GM12878 (cell line): ENCODE measurements around the gene CIPC. TPM values are rescaled to one million over a fixed set of nuclear protein-coding genes. Genes with fewer than 3 reads are reported as not detected.

Source experiments
- ATAC-seq: fragments of 200-7000 bp; cut with Tn5 transposase; 3 replicates; pipeline ENCODE4 v1.9.1; 2020; ENCODE audit warnings: mild to moderate bottlenecking, moderate library complexity
- BruUV-seq: library from RNA; stranded (reverse); fragments of 400-500 nt; replicated peaks from 2 replicates; lab custom pipeline; 2021; lab: Mats Ljungman, UMichigan
- CTCF ChIA-PET: fragments of 300-600 bp; sonication (Branson Sonifier 250); formaldehyde crosslinking; extraction: SDS; loops from one replicate; lab custom pipeline; 2021; ENCODE audit warnings: inconsistent platforms; lab: Yijun Ruan, JAX
- POLR2A ChIA-PET: fragments of 350-600 bp; formaldehyde crosslinking; extraction: SDS; loops from one replicate; lab custom pipeline; 2021; ENCODE audit warnings: inconsistent platforms; lab: Charles Lee
- RAD21 ChIA-PET: fragments of 300-600 bp; sonication (Branson Sonifier 250); formaldehyde crosslinking; loops from one replicate; lab custom pipeline; 2023; ENCODE audit warnings: antibody characterized with exemption; ENCODE audit not compliant: unreplicated experiment; lab: Charles Lee
- SMC1A ChIA-PET: fragments of 300-600 bp; sonication (Branson Sonifier 250); formaldehyde crosslinking; loops from one replicate; lab custom pipeline; 2023; ENCODE audit not compliant: unreplicated experiment, uncharacterized antibody; lab: Charles Lee
- DNase-seq: peaks from one replicate; pipeline ENCODE4 v3.0.0-alpha.2; 2011; ENCODE audit warnings: low read depth, low spot score
- FAIRE-seq: peaks from 3 replicates; lab custom pipeline; 2011; peaks lifted over from hg19 to GRCh38; lab: Jason Lieb, UNC
- H2AFZ ChIP-seq: 2 replicates; pipeline ENCODE4 v1.6.0; 2011; ENCODE audit warnings: low read depth, low read length, control low read depth; ENCODE audit not compliant: control insufficient read depth
- H3K27ac ChIP-seq: 2 replicates; pipeline ENCODE4 v1.5.1; 2011; ENCODE audit warnings: control low read depth; ENCODE audit not compliant: control insufficient read depth, insufficient read depth
- H3K27me3 ChIP-seq, 2 experiments: replicated peaks in 1 of 2; 2 replicates each; pipeline versions ENCODE4 v1.6.0 to v1.6.1; 2011; ENCODE audit warnings: low read length in 1 of 2; ENCODE audit not compliant: control insufficient read depth in 2 of 2, insufficient read depth in 2 of 2
- H3K36me3 ChIP-seq, 2 experiments: 2 replicates each; pipeline ENCODE4 v1.5.1; 2011; ENCODE audit warnings: low read length in 1 of 2; ENCODE audit not compliant: control insufficient read depth in 2 of 2, insufficient read depth in 2 of 2
- H3K4me1 ChIP-seq: 2 replicates; pipeline ENCODE4 v1.6.1; 2011; ENCODE audit warnings: mild to moderate bottlenecking, low read length, moderate library complexity, mixed read lengths; ENCODE audit not compliant: control insufficient read depth, insufficient read depth
- H3K4me2 ChIP-seq: 2 replicates; pipeline ENCODE4 v1.6.0; 2011; ENCODE audit warnings: control low read depth; ENCODE audit not compliant: control insufficient read depth, insufficient read depth
- H3K4me3 ChIP-seq: fragments of 200-600 bp; sonication (generic); 2 replicates; pipeline ENCODE4 v1.5.1; 2016
- H3K79me2 ChIP-seq: 2 replicates; pipeline ENCODE4 v1.6.0; 2011; ENCODE audit warnings: low read length; ENCODE audit not compliant: control insufficient read depth, insufficient read depth
- H3K9ac ChIP-seq: 2 replicates; pipeline ENCODE4 v1.8.0; 2011; ENCODE audit warnings: low read length, control low read depth, mixed read lengths; ENCODE audit not compliant: control insufficient read depth, insufficient read depth
- H3K9me3 ChIP-seq: replicated peaks from 3 replicates; pipeline ENCODE4 v1.5.1; 2011; ENCODE audit warnings: mild to moderate bottlenecking, low read length; ENCODE audit not compliant: control insufficient read depth, insufficient read depth
- H4K20me1 ChIP-seq: 2 replicates; pipeline ENCODE4 v1.6.0; 2011; ENCODE audit not compliant: control insufficient read depth, insufficient read depth
- ATF7 ChIP-seq: fragments of 450-650 bp; IDR thresholded peaks from 2 replicates; pipeline ENCODE4 v1.6.1; 2016; ENCODE audit warnings: low read depth, mild to moderate bottlenecking
- EP300 ChIP-seq, 2 experiments: fragments of 150-350 bp in 1 of 2; IDR thresholded peaks; 2 replicates each; pipeline ENCODE4 v1.6.1; 2011 to 2012; ENCODE audit warnings: low read depth in 2 of 2, low read length in 2 of 2, borderline replicate concordance in 1 of 2, improper control_type of control experiment in 1 of 2, inconsistent platforms in 1 of 2; ENCODE audit not compliant: control insufficient read depth in 1 of 2
- NFIC ChIP-seq: IDR thresholded peaks from 2 replicates; pipeline ENCODE4 v1.6.1; 2012; ENCODE audit warnings: low read depth, mild to moderate bottlenecking, inconsistent platforms, low read length, moderate library complexity
- RAD21 ChIP-seq: IDR thresholded peaks from 2 replicates; pipeline ENCODE4 v1.6.1; 2011; ENCODE audit warnings: mild to moderate bottlenecking, low read depth, low read length, moderate library complexity; ENCODE audit not compliant: insufficient read depth
- RBBP5 ChIP-seq: fragments of 200-600 bp; sonication (generic); conservative IDR thresholded peaks from 2 replicates; pipeline ENCODE4 v1.6.1; 2016
- RCOR1 ChIP-seq: conservative IDR thresholded peaks from 2 replicates; pipeline ENCODE4 v1.6.1; 2012; ENCODE audit warnings: low read depth, low read length, improper control_type of control experiment
- TAF1 ChIP-seq: IDR thresholded peaks from 2 replicates; pipeline ENCODE4 v1.6.1; 2011; ENCODE audit warnings: mild to moderate bottlenecking, low read depth, low read length, borderline replicate concordance
- TBL1XR1 ChIP-seq: IDR thresholded peaks from 2 replicates; pipeline ENCODE4 v1.6.1; 2012; ENCODE audit warnings: low read depth, low read length, improper control_type of control experiment
- TCF12 ChIP-seq: IDR thresholded peaks from 2 replicates; pipeline ENCODE4 v1.6.1; 2011; ENCODE audit warnings: low read depth, mild to moderate bottlenecking, low read length
- ZNF384 ChIP-seq: IDR thresholded peaks from 2 replicates; pipeline ENCODE4 v1.6.1; 2012; ENCODE audit warnings: low read depth, mild to moderate bottlenecking, low read length, improper control_type of control experiment, borderline replicate concordance
- WGBS: methylation state at CpG from one replicate; pipeline ENCODE4 v1.1.6; 2016; ENCODE audit warnings: low lambda C conversion rate; ENCODE audit not compliant: insufficient replicate concordance, insufficient coverage; ENCODE audit errors: missing lambda C conversion rate; 5-methylcytosine and 5-hydroxymethylcytosine counted together
- in situ Hi-C: fragments of 300-500 bp; cut with MboI; formaldehyde crosslinking; loops from 9 replicates; pipeline ENCODE4 v1.14.3; 2018; ENCODE audit warnings: mixed read lengths
- intact Hi-C: fragments of 100-400 bp; cut with micrococcal nuclease; formaldehyde crosslinking; loops from one replicate; pipeline ENCODE4 v1.14.2; 2022; ENCODE audit not compliant: unreplicated experiment
- polyA plus RNA-seq, 11 experiments: library from polyadenylated mRNA; depleted of rRNA in 4 of 11; unstranded in 6 of 11; stranded (reverse) in 5 of 11; fragments of >200 nt; fragmentation: Nextera tagmentation in 4 of 11; fragmentation: Illumina TruSeq in 1 of 11; extraction: Ambion mirVana in 4 of 11; extraction: Trizol in 1 of 11; gene quantifications; 1 replicate in 1 of 11; 2 replicates in 10 of 11; pipeline versions ENCODE4 v1.2.1 to v1.2.3, GENCODE V29; 2011 to 2016; ENCODE audit warnings: inconsistent platforms in 2 of 11, missing spikeins in 2 of 11, low read depth in 1 of 11
- total RNA-seq, 4 experiments: library from RNA; depleted of rRNA in 3 of 4; stranded (reverse); fragments of >200 nt in 3 of 4; fragmentation: Illumina TruSeq in 1 of 4; extraction: Trizol in 1 of 4; gene quantifications; 2 replicates each; pipeline versions ENCODE4 v1.2.1 to v1.2.3, GENCODE V29; 2013 to 2021

The CIPC gene
- total and polyA plus RNA-seq, 10 of the 15 experiments (the other 5 are each of a cell fraction or from before 2014, with no cell fraction given): 5.6 to 29.5 (median 16.5) TPM

DNA sequence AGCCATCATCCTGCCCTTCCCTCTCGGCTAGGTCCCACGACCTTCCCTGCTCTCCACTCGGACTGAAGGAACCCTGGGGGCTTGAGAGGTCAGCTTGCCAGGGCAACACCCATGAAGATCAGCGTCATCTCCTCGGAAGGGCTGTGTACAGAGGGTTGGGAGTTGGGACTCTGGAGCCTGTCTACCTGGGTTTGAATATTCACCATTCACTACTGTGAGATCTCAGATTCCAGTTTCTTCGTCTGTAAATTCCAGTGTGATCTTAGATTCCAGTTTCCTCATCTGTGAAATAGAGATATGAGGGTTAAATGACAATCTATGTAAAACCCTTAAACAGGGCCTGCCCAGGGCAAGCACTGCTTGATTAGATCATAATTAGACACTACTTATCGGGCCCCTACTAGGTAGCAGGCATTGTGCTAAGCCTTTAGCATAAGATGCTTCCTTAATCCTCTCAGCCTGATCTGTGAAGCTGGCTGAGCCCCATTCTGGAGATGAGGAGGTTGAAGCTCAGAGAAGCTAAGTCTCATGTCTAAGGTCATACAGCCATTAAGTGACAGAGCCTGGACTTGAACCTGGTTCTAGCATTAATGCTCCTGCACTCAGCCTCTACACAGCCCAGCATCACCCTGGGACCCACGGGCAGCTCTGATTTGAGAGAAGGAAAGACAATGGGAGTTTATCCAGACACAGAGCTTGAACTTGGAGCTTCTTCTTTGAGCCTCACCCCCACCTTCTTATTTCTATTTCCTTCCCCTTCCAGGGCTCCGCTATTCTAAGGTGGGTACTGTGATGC lies 44.1 kb downstream of the CIPC start:
- DNase-seq: no peak
- Histone ChIP-seq H3K9me3 (no peaks in the 10 kb centered on the region), H3K36me3 (no peaks in the 10 kb centered on the region), H3K4me1 (no peaks in the 10 kb centered on the region), H4K20me1 (no peaks in the 10 kb centered on the region), H3K27ac (no peak overlapping the region), H3K4me2 (peak overlapping the region; percentile 38; the same call in 1 of the 2 replicates), H3K79me2 (no peaks in the 10 kb centered on the region), H2AFZ (no peak overlapping the region), H3K4me3 (no peak overlapping the region), H3K9ac (no peak overlapping the region), H3K27me3 (peaks cover 15 to 19% of the 10 kb centered on the region in 2 experiments)
- RAD21 ChIA-PET: no interaction called here
- ATAC-seq: no peak
- in situ Hi-C loops: no loop called here
- 17% methylated on average over 9 of the region's 9 CpGs for WGBS
- TF ChIP-seq RBBP5 (no peak), NFIC (no peak), RCOR1 (no peak), ZNF384 (no peak), RAD21 (no peak), ATF7 (no peak), EP300 (IDR thresholded peaks at IDR 0.05; ENCODE audit: borderline replicate concordance in 1 of 2, control insufficient read depth in 1 of 2, low read depth in 2 of 2, low read length in 2 of 2) (no peak), TBL1XR1 (no peak), TAF1 (no peak), TCF12 (no peak)
- BruUV-seq: no TSS peak
- FAIRE-seq: no peak
- CTCF ChIA-PET: interaction anchor here (1.3 to 4.9 kb wide), 5 partner anchors 9 to 174 kb away, joined by 3 to 37 read pairs (median 7); partner anchors contain the start of gene TMEM63C
- POLR2A ChIA-PET: no interaction called here
- SMC1A ChIA-PET: interaction anchor here (1.0 to 2.0 kb wide), 2 partner anchors 7 to 79 kb away, joined by 3 to 5 read pairs; no protein-coding TSS in a partner anchor
- intact Hi-C loops: no loop called here
